HepG2 (cell line): ENCODE measurements around the gene PLIN3.

Experiments
- CBFB ChIP-seq: sonication (generic); formaldehyde crosslinking; IDR thresholded peaks from 2 replicates; pipeline ENCODE4 v1.4.0; 2020; ENCODE audit warnings: missing genetic modification reagents
- CHD2 ChIP-seq: IDR thresholded peaks from 2 replicates; pipeline ENCODE4 v1.6.1; 2011; ENCODE audit warnings: low read depth, low read length, improper control_type of control experiment
- DPF2 ChIP-seq: sonication (generic); formaldehyde crosslinking; IDR thresholded peaks from 2 replicates; pipeline ENCODE4 v1.4.0; 2020; ENCODE audit warnings: mild to moderate bottlenecking, low read depth, missing genetic modification reagents, borderline replicate concordance
- JUND ChIP-seq: sonication (generic); formaldehyde crosslinking; IDR thresholded peaks from 2 replicates; pipeline ENCODE4 v1.8.0; 2022; ENCODE audit warnings: mild to moderate bottlenecking, missing genetic modification reagents
- ZNF558 ChIP-seq: sonication (generic); formaldehyde crosslinking; IDR thresholded peaks from 2 replicates; pipeline ENCODE4 v1.9.0; 2022; ENCODE audit warnings: mild to moderate bottlenecking, missing genetic modification reagents, borderline replicate concordance

GRCh38 chr19:4847190-4847973 lies 20.1 kb downstream of the PLIN3 start:
- TF ChIP-seq DPF2 (CRISPR knock-in tag) (no peak), JUND (CRISPR knock-in tag) (no peak), CHD2 (no peak), ZNF558 (CRISPR knock-in tag) (no peak), CBFB (CRISPR knock-in tag) (no peak)
